MM.1S (cell line): Measurements from ENCODE around the gene KCNK7.

Source experiments
- DNase-seq: peaks from one replicate; pipeline ENCODE4 v3.0.0-alpha.2; 2015
- H2AFZ ChIP-seq: fragments of 300-600 bp; sonication (generic); 2 replicates; pipeline ENCODE4 v1.6.0; 2016; ENCODE audit warnings: antibody characterized with exemption, low read length
- H3F3A ChIP-seq: fragments of 300-600 bp; sonication (generic); 2 replicates; pipeline ENCODE4 v1.6.1; 2016; ENCODE audit warnings: mild to moderate bottlenecking, antibody characterized with exemption, low read length, moderate library complexity, mixed read lengths; ENCODE audit not compliant: insufficient read depth
- H3K27ac ChIP-seq: fragments of 300-600 bp; sonication (generic); 2 replicates; pipeline ENCODE4 v1.5.1; 2016; ENCODE audit warnings: mild to moderate bottlenecking, low read length
- H3K27me3 ChIP-seq: fragments of 300-600 bp; sonication (generic); replicated peaks from 2 replicates; pipeline ENCODE4 v1.6.0; 2016; ENCODE audit warnings: low read length; ENCODE audit not compliant: insufficient read depth
- H3K36me3 ChIP-seq: fragments of 300-600 bp; sonication (generic); replicated peaks from 2 replicates; pipeline ENCODE4 v1.6.1; 2016; ENCODE audit warnings: mild to moderate bottlenecking, low read length, mixed read lengths; ENCODE audit not compliant: insufficient read depth
- H3K4me1 ChIP-seq: fragments of 300-600 bp; sonication (generic); 2 replicates; pipeline ENCODE4 v1.6.1; 2016; ENCODE audit warnings: low read length, mixed read lengths
- H3K4me2 ChIP-seq: fragments of 300-600 bp; sonication (generic); 2 replicates; pipeline ENCODE4 v1.6.0; 2016; ENCODE audit warnings: low read depth, low read length
- H3K4me3 ChIP-seq: fragments of 300-600 bp; sonication (generic); 2 replicates; pipeline ENCODE4 v1.5.1; 2016; ENCODE audit warnings: low read length, mixed read lengths
- H3K79me2 ChIP-seq: fragments of 300-600 bp; sonication (generic); 2 replicates; pipeline ENCODE4 v1.6.1; 2016; ENCODE audit warnings: mixed run types, low read length, mixed read lengths
- H3K9ac ChIP-seq: fragments of 300-600 bp; sonication (generic); 2 replicates; pipeline ENCODE4 v1.6.1; 2016; ENCODE audit warnings: low read length, mixed read lengths
- H3K9me2 ChIP-seq: fragments of 300-600 bp; sonication (generic); replicated peaks from 2 replicates; pipeline ENCODE4 v1.6.1; 2016; ENCODE audit warnings: mild to moderate bottlenecking, low read length, mixed read lengths; ENCODE audit not compliant: insufficient read depth
- H3K9me3 ChIP-seq: fragments of 300-600 bp; sonication (generic); replicated peaks from 2 replicates; pipeline ENCODE4 v1.6.1; 2016; ENCODE audit warnings: mild to moderate bottlenecking, low read length, mixed read lengths; ENCODE audit not compliant: insufficient read depth
- H4K20me1 ChIP-seq: fragments of 300-600 bp; sonication (generic); 2 replicates; pipeline ENCODE4 v1.6.1; 2016; ENCODE audit warnings: mild to moderate bottlenecking, low read length, moderate library complexity, mixed read lengths; ENCODE audit not compliant: insufficient read depth
- CTCF ChIP-seq: fragments of 300-600 bp; sonication (generic); IDR thresholded peaks from 2 replicates; pipeline ENCODE4 v1.5.1; 2016; ENCODE audit warnings: antibody characterized with exemption, low read length, mixed read lengths
- EZH2 ChIP-seq: fragments of 300-600 bp; sonication (generic); optimal IDR thresholded peaks from 2 replicates; pipeline ENCODE3; 2017; ENCODE audit warnings: low read depth, mild to moderate bottlenecking, antibody characterized with exemption, low read length, mixed read lengths
- EZH2phosphoT487 ChIP-seq: fragments of 300-600 bp; sonication (generic); IDR thresholded peaks from 2 replicates; pipeline ENCODE4 v1.6.1; 2018; ENCODE audit warnings: antibody characterized with exemption, low read length

KCNK7 gene

GRCh38 chr11:65588199-65589054 lies 7.2 kb downstream of the KCNK7 start:
- Histone ChIP-seq H3K4me2 (peak overlapping the region; percentile 95), H3K27me3 (no peaks in the 10 kb centered on the region)

GRCh38 chr11:65586676-65587075 lies 8.9 kb downstream of the KCNK7 start:
- H3K9ac ChIP-seq = 0 out of 2 replicates have a peak overlapping the region, but pooled peaks have one; percentile 83
- H3K27me3 ChIP-seq = no peaks in the 10 kb centered on the region
- H2AFZ ChIP-seq = no peak overlapping the region
- H3F3A ChIP-seq = peaks cover 32% of the 10 kb centered on the region
- H3K9me3 ChIP-seq = no peaks in the 10 kb centered on the region
- TF ChIP-seq CTCF (no peak), EZH2 (no peak), EZH2phosphoT487 (no peak)
- H3K9me2 ChIP-seq = no peaks in the 10 kb centered on the region
- peak; percentile 29 for DNase-seq
- H4K20me1 ChIP-seq = no peaks in the 10 kb centered on the region
- H3K4me3 ChIP-seq = no peak overlapping the region
- H3K79me2 ChIP-seq = peaks cover 17% of the 10 kb centered on the region
- H3K27ac ChIP-seq = peak overlapping the region; percentile 99; the same call in 1 of the 2 replicates
- no peaks in the 10 kb centered on the region for H3K36me3 ChIP-seq
- peaks cover 33% of the 10 kb centered on the region for H3K4me1 ChIP-seq
- H3K4me2 ChIP-seq = peak overlapping the region; percentile 95

More at GRCh38 chr11:65588199-65589054, 7.2 kb downstream of the KCNK7 start:
- DNase-seq = peak; percentile 94
- Histone ChIP-seq H3K79me2 (peaks cover 17% of the 10 kb centered on the region), H4K20me1 (no peaks in the 10 kb centered on the region), H3K9me3 (no peaks in the 10 kb centered on the region), H3K9me2 (no peaks in the 10 kb centered on the region), H3K9ac (peak overlapping the region; percentile 83), H3K36me3 (no peaks in the 10 kb centered on the region), H2AFZ (peak overlapping the region; percentile 48), H3F3A (peaks cover 32% of the 10 kb centered on the region), H3K4me1 (peaks cover 33% of the 10 kb centered on the region), H3K27ac (peak overlapping the region; percentile 99), H3K4me3 (peak overlapping the region; percentile 49)
- TF ChIP-seq CTCF (peak; percentile 88), EZH2 (no peak), EZH2phosphoT487 (no peak)

- H3K4me2 ChIP-seq = peak overlapping the region; percentile 95; the same call in 1 of the 2 replicates
- H3K27ac ChIP-seq = peak overlapping the region; percentile 99; the same call in 1 of the 2 replicates
- H3K36me3 ChIP-seq = no peaks in the 10 kb centered on the region
- H3K4me1 ChIP-seq = peaks cover 33% of the 10 kb centered on the region
- TF ChIP-seq CTCF (no peak), EZH2 (no peak), EZH2phosphoT487 (no peak)
- H3K27me3 ChIP-seq = no peaks in the 10 kb centered on the region
- no peaks in the 10 kb centered on the region for H4K20me1 ChIP-seq
- H3K9me2 ChIP-seq = no peaks in the 10 kb centered on the region
- H3K4me3 ChIP-seq = no peak overlapping the region
- no peak overlapping the region for H2AFZ ChIP-seq
- H3K9ac ChIP-seq = no peak overlapping the region
- H3K9me3 ChIP-seq = no peaks in the 10 kb centered on the region
- peaks cover 32% of the 10 kb centered on the region for H3F3A ChIP-seq
- peaks cover 18% of the 10 kb centered on the region for H3K79me2 ChIP-seq
- DNase-seq = no peak
Measured at GRCh38 chr11:65586247-65586630, 9.4 kb downstream of the KCNK7 start.
